Ureter (tissue), 1 donor: ENCODE results near the gene ANKRD35. TPM values are rescaled to one million over a fixed set of nuclear protein-coding genes. Genes with fewer than 3 reads are reported as not detected.

ENCODE experiments used
- DNase-seq: peaks from one replicate; pipeline ENCODE4 v3.0.0-alpha.2; 2020; ENCODE audit warnings: low spot score
- total RNA-seq: library from RNA; stranded (reverse); gene quantifications from one replicate; pipeline ENCODE4 v1.2.4, GENCODE V29; 2023
- donor health status: DM: yes; HTN: yes; CAD: no.

The ANKRD35 gene
- total RNA-seq, 1 donor from 2014 or later, result 4.2 TPM

DNA sequence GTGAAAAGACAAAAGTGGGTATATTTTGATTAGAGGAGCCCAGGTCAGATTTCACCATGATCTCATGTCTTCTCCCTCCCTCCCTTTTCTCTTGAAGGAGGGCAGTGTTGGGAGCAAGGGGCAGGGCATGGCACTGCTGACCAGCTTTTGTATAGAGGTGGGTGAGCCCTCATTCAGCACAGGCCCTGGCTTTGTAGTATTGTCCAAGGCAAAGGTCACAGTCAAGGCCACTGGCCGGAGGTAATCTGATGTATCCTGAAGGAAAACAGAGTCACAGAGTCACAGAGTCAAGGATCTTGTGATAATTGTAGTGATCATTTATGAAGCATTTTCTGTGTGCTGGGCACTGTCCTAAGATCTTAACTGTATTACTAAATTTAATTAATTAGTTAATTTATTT lies 12.3 kb upstream of the ANKRD35 start:
- no peak for DNase-seq

DNA sequence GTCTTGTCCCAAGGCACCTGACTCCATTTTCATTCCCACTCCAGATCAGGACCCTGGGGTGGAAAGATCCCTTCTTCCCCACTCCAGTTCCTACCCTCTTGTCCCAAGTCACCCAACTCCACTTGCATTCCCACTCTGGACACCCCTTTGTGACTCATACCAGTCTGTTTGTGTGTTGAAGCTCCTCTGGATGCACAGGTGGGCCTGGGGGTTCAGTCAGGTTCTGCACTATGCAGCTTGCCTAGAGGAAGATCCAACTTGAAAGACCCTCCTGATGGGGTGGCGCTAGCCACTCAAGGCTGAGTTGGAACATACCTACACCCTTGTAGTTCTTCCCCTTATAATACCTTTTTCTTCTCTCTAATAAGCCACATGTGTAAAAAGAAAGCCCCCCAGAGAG lies 9.8 kb upstream of the ANKRD35 start:
- DNase-seq, result no peak

DNA sequence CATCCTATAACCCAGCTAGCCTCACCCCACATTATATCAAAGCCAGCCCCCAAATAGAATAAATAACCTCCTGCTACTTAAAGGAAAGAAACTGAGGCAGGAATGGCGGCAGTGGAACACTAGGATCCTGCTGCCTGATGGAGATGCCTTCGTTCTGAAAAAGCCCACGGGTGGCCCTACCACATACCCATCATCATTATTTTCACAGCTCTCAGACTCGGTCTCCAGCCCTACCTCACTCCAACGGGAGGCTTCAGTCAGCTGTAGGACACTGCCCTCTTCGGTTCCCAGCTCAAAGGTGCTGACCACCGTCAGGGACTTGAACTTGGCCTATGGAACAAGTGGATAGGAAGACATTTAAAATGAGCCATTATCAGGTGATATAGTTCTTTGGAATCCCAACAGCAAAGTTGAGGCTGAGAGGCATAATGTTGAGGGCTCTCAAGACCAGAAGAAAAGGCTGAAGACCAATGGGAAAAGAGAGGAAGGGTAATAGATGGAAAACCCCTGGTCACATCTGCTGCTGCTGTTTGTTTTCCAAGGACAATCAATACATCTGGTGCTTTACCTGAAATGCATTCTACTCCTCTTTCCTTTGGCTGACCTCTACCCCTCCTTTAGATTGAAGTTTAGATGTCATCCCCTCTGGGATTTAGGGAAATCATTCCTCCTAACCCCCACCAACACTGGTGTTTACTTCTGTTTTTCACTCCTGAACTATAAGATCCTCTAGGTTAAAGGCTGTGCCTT lies 7.8 kb upstream of the ANKRD35 start:
- DNase-seq, result no peak

DNA sequence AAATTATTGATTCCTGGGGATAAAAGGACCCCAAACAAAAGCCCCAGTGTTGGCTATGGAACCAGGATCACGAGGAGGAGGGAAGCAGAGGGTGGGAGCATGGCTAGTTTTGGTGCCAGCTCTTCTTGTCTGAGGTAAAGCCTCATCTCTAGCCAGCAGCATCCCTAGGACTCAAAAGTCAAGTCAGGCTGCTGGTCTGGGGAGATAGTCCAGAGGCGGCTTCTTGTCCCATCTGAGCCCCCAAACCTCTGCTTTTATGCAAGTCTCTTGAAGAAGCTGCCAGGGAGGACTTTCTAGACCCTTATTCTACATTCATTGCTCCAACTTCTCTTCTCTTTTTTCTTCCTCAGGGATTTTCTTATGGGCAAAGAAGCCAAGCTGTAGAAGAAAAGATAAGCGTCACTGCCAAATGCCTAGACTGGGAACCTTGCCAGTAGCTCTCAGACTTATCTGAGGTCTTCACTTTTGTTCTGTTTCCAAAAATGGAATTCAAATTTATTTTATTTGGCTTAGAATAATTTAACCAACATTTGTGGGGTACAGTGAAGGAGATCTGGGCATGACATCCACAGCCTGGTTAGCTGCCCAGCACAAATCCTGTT lies 6.9 kb upstream of the ANKRD35 start:
- no peak for DNase-seq

DNA sequence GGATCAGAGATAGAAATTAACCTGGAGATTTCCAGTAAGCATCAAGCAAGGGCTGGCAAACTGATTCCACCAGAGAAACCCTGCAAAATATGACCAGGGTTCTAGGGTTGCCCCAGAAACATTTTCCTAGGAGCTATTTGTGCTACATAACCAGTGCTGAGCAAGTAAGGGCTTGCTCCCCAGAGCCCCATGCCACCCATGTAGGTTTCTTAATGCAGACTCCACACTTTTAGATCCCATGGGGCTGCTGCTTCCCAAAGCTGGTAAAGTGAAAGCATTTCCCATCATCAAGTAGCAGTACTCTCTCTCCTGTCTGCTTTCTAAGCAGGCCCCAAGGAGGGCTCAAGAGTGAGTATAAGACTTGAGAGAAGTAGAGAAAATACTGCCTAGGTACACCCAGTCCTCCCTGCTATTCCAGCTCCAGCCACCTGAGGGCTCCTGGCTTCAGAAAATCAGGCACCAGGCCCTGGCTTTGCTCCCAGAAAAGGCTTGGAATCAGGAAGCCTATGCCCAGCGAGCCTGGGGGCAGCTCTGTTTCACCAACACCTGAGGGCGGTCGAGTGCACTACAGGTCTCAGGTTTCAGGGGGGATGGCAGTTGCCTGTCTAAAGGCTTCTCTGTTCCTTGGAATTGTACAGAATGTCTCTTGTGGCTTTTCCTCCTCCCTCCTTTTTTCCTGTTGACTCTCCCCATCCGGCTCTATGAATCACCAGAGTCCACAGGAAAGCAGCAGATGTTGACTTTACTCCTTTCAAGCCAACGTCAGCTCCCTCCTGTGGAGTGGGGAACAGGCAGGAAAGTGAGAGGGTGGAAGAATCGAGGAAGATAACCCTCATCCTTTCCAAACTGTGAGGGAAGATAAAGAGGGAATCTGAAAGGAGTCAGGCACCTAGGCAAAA lies 6.2 kb upstream of the ANKRD35 start:
- DNase-seq, result peak; percentile 95

DNA sequence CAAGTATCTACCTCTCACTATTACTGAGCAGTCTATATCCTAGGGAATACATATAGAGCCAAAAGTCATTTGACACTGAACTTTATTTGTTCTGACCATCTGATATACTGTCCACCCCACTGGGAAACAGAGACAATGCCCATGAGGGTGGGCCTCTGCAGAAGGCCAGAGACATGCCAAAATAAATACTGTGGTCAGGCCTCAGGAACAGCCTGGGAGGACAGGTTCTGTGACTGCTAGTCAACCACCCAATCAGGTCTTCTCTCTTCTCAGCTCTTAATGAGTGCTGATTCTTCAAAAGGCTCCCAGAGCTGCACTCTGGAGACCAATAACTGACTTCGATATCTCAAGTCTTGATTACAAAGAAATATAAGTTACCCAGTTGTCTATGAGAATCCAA lies 5.5 kb upstream of the ANKRD35 start:
- peak; percentile 53 for DNase-seq

DNA sequence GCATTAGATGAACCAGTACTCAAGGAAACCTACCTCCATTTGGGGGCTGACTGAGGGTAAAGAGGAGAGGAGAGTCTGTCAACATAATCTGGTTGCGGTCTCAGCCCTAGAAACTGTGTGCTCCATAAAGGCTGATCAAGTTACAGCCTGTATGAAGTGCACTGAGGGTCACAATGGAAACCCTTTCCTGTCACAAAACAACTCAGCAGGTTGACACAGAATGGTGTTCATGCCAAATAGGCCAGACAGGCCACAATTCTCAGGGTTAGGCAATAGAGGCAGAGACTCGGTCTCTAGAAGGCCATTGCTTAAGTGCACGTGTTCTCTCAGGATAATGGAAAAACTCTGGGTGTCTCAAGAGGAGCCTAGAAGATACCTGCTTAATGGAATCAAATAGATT lies 4.1 kb upstream of the ANKRD35 start:
- peak; percentile 47 for DNase-seq

DNA sequence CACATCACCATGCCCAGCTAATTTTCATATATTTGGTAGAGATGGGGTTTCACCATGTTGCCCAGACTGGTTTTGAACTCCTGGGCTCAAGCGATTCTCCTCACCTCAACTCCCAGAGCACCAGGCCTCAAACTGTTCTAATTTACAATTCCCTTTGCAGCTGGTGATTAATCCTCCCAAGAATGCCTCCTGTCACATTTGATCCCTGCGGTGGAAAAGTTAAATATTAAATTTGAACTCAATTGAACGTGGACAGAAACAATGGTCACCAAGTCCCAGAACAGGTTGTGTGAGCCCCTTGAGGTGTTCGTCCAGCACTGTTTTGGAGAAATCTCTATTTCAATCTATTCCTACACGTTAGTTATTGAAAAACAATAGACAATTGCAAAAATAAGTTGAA lies 2.0 kb upstream of the ANKRD35 start:
- DNase-seq, result peak; percentile 29

DNA sequence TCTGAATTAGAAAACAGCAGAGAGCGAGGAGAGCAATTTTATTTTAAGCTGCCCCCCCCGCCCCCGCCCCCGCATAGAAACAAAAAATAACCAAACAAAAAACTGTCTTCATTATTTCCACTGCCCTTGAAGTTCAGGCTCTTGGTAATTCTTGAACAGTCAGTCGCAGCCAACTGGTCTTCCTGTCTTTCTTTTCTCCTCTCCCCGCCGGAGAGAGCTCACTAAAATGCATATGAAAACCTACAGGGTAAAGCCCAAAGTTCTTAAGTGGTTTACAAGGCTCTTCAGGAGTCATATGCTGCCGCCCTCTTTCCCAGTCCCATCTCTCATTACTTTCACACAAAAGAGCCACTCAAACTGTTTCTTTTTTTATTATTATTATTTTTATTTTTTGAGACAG lies 1.1 kb upstream of the ANKRD35 start:
- no peak for DNase-seq

DNA sequence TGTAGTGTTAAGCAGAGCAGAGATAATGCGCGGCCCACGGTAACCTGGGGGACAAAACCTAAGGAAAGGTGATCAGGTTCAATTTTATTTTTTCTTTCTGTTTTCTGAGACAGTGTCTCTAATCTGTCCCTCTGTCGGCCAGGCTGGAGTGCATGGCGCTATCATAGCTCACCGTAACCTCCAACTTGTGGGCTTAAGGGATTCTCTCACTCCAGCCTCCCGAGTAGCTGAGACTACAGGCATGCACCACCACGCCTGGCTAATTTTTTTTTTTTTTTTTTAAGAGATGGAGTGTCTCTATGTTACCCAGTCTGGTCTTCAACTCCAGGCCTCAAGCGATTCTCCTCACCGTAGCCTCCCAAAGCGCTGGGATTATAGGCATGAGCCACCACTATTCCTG lies 724 bp upstream of the ANKRD35 start:
- DNase-seq, result no peak

DNA sequence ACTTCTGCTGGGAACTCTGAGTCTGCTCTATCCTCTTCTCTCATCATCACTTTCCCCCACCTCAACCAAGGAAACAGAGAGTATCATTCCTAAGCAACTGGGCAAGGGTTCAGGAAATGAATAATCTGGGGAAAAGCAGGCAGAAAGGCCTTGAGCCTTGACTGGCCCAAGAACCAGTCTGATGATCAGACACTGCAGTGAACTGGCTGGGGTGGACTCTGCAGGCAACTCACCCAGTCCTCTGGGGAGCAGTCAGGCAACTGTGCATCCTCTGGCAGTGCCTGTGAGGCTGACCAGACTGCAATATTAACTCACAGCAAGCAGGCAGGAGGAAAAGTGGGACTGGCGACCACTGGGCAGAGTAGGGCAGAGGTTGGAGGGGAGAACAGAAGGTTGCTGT lies 991 bp downstream of the ANKRD35 start:
- DNase-seq, result no peak

DNA sequence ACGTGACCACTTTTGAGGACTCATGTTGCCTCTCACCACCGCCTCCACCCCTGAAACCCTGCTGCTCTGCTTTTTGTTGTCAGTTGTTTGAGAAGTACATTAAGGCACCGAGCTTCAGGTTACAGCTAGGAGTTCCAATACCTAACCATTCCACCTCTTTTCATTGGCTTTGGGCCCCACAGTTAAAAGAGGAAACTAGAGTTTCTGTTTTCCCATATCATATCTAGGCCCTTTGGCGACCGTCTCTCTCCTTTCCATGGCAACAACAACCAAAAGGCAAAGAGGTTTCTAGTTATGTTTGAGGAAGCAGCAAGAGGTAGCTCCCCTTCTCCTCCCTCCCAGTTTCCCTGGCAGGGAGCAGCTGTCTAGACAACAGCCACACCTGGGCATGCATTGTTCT lies 5.9 kb downstream of the ANKRD35 start:
- no peak for DNase-seq

DNA sequence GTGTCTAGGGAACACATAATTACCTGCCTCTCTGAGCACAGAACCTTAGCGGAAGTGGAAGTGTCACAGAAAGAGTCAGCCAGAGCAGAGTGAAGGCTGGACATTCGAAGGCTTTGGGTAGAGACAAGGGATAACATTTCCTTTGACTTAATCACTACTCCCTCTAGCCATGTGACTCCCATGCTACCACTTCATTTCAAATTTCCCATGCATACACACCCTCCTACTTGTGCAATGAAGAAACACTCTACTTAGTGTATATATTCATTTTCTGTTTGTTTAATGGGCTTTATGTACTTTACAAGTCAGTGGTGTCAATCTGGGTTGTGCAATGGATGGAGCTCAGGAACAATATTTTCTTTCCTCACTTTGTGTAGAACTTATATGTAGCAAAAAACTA lies 6.9 kb downstream of the ANKRD35 start:
- no peak for DNase-seq

DNA sequence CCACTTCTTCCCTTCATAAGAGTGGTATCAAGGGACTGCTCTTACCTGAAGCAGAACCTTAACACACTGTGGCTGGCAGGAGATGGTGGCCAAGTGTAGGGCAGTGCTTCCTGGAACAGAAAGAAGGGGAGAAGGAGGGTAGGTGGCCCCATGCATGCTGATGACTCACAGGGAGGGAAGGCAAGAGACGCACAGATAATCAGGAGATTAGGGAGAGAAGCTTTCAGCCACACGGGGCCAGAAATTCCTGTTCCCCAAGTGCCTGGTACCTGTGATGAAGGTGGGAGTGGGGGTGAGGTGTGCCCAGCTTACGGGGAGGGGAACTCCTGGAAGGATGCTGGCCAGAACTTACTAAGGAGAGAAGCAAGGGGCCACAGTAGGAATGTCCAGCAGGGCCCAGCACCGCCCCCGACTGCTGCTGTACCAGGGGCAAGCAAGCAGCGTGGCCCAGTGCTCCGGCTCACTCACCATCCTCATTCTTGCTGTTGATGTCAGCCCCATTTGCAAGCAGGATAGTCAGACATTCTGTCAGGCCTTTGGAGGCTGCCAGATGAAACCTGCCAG lies 7.7 kb downstream of the ANKRD35 start:
- peak; percentile 73 for DNase-seq

DNA sequence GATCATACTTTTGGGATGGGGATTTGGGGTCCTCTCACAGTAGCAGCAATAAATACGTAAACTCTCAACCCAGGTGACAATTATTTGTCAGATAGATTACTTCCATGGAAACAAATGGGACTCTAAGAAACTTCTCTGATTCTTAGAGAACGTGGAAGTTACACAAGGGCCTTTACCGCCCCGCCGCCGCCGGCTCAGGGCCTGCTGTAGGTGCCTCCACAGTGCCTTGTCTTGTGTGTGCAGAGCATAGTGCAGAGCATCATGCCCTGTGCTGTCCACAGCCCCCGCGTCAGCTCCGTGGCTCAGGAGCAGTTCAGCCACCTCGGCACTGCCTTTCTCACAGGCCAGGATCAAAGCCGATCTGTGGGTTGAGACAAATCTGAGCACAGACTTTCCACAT lies 11.0 kb downstream of the ANKRD35 start:
- no peak for DNase-seq

DNA sequence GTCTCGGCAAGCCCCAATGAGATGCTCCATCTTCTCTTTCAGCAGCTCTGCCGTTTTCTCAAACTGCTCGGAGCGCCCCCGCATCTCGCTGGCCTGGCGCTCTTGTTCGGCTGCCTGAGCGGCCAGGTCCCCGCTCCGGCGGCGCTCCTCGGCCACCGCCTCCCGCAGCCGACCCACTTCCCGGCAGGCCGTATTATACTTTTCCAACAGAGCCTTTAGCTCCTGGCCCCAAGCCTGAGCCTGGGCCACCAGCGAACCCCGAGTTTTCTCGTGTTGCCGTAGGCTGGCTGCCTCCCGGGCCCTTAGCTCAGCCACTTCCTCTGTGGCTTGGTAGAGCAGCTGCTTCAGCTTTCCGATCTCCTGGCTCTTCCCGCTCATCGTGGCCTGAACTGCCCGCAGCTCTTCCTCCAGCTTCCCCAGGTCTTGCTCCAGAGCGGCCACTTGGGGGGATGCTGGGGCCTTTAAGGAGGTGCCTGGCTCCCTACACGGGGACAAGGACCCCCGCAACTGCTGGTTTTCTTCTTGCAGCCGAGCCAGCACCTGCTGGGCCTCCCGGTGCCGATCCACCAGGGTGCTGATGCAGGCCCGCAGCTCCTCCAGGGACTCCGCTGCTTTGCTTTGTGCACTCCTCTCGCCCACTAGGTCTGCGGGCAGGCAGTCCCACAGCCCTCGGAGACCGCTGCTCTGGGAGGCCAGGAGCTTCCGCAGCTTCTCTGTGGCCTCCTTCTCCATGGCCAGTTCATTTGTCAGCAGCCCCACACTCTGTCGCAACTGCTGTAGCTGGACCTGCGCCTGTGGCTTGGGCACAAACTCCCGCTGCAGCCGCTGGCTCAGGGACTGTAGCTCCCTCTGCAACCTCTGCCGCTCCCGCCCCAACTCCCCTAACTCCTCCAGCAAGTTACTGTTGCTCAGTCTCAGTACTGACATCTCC lies 13.4 kb downstream of the ANKRD35 start:
- DNase-seq, result peak; percentile 70

DNA sequence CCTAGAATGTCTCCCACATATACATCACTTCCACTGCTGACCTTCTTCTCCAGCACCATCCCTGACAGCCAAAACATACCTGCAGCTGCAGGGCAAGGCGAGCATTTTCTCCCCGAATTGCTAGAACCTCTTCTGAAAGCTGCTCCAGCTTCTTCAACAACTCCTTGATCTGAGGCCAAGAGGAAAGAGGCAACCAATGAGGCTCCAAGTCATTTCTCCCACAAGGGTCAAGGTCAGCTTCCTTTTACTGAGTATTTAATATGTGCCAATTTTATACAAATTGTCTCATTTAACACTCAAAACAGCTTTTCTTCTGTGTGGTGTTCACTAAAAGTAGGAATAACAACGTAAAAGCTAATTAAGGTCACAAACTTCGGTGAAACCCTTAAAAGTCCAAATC lies 17.4 kb downstream of the ANKRD35 start:
- no peak for DNase-seq

DNA sequence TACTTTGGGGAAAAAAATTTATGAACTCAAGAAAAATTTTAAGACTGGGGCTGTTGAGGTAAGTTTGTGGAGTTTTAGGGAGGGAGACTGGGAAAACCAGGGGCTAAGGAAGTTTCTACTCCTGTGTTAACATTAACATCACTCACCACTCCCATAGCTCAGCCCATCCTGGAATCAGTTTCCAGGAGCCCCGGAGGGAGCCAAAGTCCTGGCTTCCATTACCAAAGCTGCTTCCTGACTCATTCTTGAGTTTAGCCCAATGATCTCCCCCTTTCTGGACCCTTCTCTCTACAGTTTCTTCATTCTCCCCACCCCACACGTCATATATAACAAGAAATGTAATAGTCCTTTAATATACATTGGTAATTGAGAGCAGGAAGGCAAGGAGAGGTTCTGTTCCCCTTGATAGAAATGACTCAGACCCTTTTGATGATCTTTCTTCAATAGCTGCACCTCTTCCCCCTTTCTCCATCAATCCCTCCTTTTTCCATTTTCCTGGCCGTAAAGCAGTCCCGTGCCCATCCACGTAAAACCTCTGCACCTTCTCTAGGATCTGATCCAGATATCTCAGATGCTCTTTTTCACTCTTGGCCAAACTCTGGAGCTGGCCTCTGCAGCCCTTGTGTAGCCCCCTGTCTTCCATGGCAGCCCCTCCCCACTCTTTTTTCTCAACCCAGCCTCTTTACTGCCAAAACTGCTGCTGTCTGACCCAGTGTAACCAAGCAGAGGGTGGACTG lies 22.2 kb downstream of the ANKRD35 start:
- DNase-seq, result no peak

DNA sequence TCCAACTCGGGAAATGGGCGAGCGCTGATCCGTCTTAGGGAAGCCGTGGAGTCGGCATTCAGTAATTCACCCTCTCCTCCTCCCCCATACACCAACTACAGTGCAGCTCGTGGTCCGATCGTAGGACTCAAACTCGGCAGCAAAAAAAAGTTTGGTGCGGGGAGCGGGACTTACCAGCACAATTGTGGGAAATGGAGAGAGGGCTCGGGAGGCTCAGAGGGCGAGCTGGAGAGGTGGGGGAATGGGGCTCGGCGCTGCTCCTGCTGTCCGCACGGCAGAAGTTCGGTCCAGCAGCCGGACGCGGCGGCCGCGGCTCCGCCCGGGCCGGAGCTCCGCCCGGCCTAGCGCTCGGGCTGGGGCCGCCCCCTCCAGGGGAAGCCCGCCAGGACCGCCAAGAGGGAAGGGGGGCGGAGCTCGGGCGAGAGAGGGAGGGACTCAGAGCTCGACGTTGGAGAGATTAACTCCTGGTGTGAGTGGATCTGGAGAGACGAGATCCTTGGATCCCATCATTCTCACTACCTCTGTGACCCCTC lies 26.1 kb downstream of the ANKRD35 start:
- peak; percentile 93 for DNase-seq

DNA sequence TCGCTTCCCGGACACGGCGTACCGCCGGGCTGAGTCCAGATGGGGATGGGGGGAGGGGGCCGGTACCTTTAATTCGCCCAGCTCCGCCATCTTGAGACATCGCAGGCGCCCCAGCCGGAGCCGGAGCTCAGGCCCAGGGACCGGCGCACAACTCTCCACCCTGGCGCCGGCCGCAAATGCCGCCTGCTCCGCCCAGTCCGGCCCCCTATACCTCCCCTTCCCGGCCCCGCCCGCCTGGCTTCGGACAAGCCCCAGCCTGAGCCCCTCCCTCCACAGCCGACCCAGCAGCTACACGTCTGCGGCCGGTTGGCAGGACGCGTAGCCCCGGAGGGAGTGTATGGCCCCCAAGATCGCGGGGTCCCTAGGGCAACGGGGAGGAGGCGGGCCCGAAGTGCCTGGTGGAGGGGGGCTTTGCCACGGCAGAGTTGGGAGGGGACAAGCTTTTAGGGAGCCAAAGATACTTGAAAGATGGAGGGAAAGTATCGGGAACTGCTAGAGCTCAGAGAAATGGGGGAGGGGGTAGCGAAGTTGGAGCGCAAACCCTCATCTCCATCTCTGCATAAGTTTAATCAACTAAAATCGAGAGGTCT lies 26.7 kb downstream of the ANKRD35 start, which contains the start of gene PIAS3:
PIAS3 (minus strand) TSS at position 181 of the 590 bp plus-strand sequence; CDS start at position 90, 91 bp downstream.
- DNase-seq, result peak; percentile 97
